Mucosa of stomach (tissue), 1 donor: Measurements from ENCODE around the gene SLC6A4.
"Not testable (repeated sequence)": the region's sequence is repeated elsewhere in the genome, so short reads cannot be mapped to it uniquely, and the experiment has no call there.

Source experiments
- H3K27me3 ChIP-seq: one replicate; pipeline ENCODE4 v1.7.0; 2013; ENCODE audit warnings: mild to moderate bottlenecking, low read length; ENCODE audit not compliant: control insufficient read depth, insufficient read depth
- H3K36me3 ChIP-seq: one replicate; pipeline ENCODE4 v1.7.0; 2013; ENCODE audit warnings: low read length; ENCODE audit not compliant: control insufficient read depth, insufficient read depth
- H3K4me1 ChIP-seq: one replicate; pipeline ENCODE4 v1.7.0; 2013; ENCODE audit warnings: mild to moderate bottlenecking, low read length; ENCODE audit not compliant: control insufficient read depth, insufficient read depth
- H3K4me3 ChIP-seq: one replicate; pipeline ENCODE4 v1.7.0; 2013; ENCODE audit warnings: low read length
- H3K9ac ChIP-seq: one replicate; pipeline ENCODE4 v1.7.0; 2013; ENCODE audit warnings: mild to moderate bottlenecking, low read length, moderate library complexity
- H3K9me3 ChIP-seq: one replicate; pipeline ENCODE4 v1.7.0; 2013; ENCODE audit warnings: mild to moderate bottlenecking, low read length, moderate library complexity; ENCODE audit not compliant: control insufficient read depth
- donor health status: Pancreatic carcinoma.

Gene SLC6A4

DNA sequence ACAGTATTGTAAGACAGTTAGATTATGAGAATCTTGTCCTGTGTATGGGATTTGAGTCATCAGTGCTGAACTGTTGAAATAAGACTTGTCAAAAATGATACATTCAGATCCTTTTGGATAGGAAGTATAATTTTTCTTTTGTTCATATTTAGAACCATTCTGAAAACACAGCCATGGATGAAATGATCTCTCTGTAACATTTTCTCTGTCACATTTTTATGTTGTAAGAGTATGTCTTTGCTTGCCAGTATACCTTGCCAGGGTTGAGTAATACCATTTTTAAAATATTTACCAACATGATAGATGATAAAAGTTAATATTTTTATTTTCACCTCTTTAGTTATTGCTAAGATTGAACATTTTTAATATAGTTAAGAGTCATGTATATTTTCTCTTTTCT lies 73.9 kb downstream of the SLC6A4 start:
- Histone ChIP-seq H3K9ac (no peak overlapping the region), H3K4me3 (no peak overlapping the region), H3K4me1 (no peaks in the 10 kb centered on the region), H3K36me3 (no peaks in the 10 kb centered on the region), H3K27me3 (no peaks in the 10 kb centered on the region), H3K9me3 (no peaks in the 10 kb centered on the region)

DNA sequence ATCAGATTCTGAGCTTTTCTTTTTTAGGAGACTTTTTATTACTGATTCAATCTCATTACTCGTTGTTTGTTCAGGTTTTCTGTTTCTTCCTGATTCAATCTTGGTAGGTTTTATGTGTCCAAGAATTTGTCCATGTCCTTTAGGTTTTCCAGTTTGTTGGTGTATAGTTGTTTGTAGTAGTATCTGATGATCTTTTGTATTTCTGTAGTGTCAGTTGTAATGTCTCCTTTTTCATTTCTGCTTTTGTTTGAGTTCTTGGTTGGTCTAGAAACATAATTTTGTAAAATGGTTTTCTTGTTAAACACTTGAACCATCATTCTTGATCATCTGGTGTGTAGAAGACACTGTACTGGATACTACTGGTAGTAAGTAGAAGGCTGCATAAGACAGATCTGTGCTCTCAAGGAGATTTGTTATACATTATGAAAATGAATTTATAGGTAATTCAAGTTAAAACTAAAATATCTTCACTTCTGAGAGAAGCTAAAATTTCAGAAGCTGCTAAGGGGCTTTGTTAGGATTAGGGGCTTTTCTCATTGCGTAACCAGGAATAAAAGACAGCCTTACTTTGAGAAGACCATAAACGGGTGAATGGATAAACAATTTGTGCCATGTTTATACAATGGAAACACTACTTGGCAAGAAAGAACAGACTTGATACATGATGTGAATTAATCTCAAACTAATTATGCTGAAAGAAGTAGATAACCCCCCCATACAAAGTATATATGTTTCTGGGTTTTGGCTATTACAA lies 74.9 kb downstream of the SLC6A4 start:
- Histone ChIP-seq H3K36me3 (no peaks in the 10 kb centered on the region), H3K4me1 (no peaks in the 10 kb centered on the region), H3K9me3 (no peaks in the 10 kb centered on the region), H3K9ac (no peak overlapping the region), H3K4me3 (no peak overlapping the region), H3K27me3 (no peaks in the 10 kb centered on the region)

DNA sequence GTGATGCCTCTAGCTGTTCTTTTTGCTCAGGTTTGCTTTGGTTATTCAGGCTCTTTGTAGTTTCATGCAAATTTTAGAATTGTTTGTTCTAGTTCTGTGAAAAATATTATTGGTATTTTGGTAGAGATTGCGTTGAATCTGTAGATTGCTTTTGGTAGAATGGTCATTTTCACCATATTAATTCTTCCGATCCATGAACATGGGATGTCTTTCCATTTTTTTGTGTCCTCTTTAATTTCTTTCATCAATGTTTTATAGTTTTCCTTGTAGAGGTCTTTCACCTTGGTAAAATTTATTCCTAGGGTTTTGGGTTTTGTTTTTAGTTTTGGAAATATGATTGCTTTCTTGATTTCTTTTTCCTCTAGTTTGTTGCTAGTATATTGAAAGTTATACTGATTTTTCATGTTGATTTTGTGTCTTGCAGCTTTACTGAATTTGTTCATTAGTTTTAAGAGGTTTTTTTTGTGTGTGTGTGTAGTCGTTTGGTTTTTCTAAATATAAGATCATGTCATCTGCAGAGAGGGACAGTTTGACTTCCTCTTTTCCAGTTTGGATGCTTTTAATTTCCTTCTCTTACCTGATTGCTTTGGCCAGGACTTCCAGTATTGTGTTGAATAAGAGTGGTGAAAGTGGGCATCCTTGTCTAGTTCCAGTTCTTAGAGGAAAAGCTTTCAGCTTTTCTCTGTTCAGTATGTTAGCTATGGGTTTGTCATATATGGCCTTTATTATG lies 76.4 kb downstream of the SLC6A4 start:
- Histone ChIP-seq H3K9me3 (no peaks in the 10 kb centered on the region), H3K9ac (no peak overlapping the region), H3K4me3 (no peak overlapping the region), H3K4me1 (no peaks in the 10 kb centered on the region), H3K36me3 (no peaks in the 10 kb centered on the region), H3K27me3 (no peaks in the 10 kb centered on the region)

DNA sequence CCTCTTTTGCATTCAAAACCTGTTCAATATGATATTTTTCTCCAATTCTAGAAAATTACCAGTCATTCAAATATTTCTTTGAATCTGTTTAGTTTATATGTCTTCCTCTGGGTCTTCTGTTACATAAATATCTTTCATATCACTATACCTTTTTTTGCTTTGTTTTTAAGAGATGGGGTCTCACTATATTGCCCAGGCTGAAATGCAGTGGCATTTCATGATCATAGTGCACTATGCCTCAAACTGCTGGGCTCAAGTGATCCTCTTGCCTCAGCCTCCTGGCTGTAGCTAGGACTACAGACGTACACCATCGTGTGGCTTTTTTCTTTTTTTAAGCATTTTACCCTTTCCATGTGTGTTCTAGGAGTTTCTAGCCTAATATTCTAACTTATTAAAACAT lies 80.1 kb downstream of the SLC6A4 start:
- H3K36me3 ChIP-seq, result no peaks in the 10 kb centered on the region
- H3K9ac ChIP-seq, result no peak overlapping the region

DNA sequence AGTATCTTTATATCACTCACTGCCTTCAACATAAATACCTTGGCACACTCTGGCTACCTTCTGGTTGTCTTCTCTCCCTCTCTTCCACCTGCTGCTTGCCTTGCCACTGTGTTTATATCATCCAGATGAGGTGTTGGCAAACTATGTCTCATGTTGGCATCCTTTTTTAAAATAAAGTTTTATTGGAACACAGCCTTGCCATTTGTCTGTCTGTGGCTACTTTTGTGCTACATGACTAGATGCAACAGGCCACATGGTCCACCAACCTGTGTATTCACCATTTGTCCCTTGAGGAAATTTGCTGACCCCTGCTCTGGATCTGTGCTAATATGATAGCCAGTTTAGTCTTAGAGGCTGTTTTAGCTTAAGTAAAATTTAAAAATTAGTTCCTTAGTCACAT lies 82.0 kb downstream of the SLC6A4 start:
- Histone ChIP-seq H3K4me3 (no peak overlapping the region), H3K36me3 (no peaks in the 10 kb centered on the region), H3K9me3 (no peaks in the 10 kb centered on the region), H3K4me1 (no peaks in the 10 kb centered on the region), H3K27me3 (no peaks in the 10 kb centered on the region), H3K9ac (no peak overlapping the region)

More for the DNA sequence above, 80.1 kb downstream of the SLC6A4 start:
- Histone ChIP-seq H3K27me3 (no peaks in the 10 kb centered on the region), H3K9me3 (no peaks in the 10 kb centered on the region), H3K4me3 (no peak overlapping the region), H3K4me1 (no peaks in the 10 kb centered on the region)

DNA sequence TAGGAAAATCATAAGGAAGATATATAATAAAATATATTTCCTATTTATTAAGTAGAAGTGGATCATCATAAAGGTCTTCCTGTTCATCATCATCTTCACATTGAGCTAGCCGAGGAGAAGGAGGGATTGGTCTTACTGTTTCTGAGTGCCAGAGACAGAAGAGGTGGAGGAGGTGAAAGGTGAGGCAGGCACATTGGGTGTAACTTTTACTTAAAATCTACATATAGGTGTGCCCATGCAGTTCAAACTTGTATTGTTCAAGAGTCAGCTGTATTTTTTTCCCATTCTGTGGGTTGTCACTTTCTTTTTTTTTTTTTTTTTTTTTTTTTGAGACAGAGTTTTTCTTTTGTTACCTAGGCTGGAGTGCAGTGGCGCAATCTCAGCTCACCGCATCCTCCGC lies 84.0 kb downstream of the SLC6A4 start:
- Histone ChIP-seq H3K4me1 (no peaks in the 10 kb centered on the region), H3K9ac (no peak overlapping the region), H3K36me3 (no peaks in the 10 kb centered on the region), H3K27me3 (no peaks in the 10 kb centered on the region), H3K4me3 (no peak overlapping the region), H3K9me3 (no peaks in the 10 kb centered on the region)

DNA sequence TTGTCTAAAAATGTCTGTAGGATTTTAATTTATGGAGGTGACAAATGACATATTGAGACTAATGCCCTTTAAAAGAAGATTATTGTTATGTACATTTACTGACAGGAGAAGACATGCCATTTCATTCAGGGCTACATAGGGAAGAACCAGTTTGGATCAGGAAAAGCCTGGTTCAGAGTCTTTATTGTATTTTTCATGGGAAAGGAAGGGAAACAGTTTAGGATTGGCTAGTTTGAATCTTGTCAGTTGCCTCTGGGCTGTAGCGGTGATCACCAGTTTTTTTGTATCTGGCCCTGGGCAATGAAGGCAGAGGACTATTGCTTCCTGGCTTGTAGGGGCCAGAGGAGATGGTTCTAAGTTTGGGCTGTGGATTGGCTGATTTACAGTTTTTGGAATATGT lies 87.1 kb downstream of the SLC6A4 start:
- Histone ChIP-seq H3K36me3 (no peaks in the 10 kb centered on the region), H3K4me3 (no peak overlapping the region), H3K4me1 (no peaks in the 10 kb centered on the region), H3K9me3 (no peaks in the 10 kb centered on the region), H3K9ac (no peak overlapping the region), H3K27me3 (no peaks in the 10 kb centered on the region)

DNA sequence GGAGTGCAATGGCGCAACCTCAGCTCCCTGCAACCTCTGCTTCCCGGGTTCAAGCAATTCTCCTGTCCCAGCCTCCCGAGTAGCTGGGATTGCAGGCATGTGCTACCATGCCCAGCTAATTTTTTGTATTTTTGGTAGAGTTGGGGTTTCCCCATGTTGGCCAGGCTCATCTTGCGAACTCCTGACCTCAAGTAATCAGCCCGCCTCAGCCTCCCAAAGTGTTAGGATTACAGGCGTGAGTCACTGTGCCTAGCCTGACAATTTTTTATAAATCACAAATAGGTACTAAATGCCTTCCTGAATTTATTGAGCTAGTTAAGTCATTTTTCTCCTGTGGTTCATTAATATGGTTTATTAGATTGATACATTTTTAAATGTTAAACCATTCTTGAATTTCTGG lies 87.6 kb downstream of the SLC6A4 start:
- not testable (repeated sequence) for H3K36me3 ChIP-seq, H3K4me1 ChIP-seq, H3K4me3 ChIP-seq, H3K9me3 ChIP-seq, H3K9ac ChIP-seq, H3K27me3 ChIP-seq
